ENCODE results near the gene MANSC4.

MANSC4 gene

GRCh38 chr12:27779920-27780611 is at the start of gene MANSC4, which contains the start of gene KLHL42:
TSS of gene MANSC4 (minus strand) at chr12:27780236. CDS start at chr12:27771276, 8,960 bp downstream.
TSS of gene KLHL42 (plus strand) at chr12:27780233. CDS start at chr12:27780331, 98 bp downstream.
- DNase-seq = peak; percentile 61 to 70

DNA sequence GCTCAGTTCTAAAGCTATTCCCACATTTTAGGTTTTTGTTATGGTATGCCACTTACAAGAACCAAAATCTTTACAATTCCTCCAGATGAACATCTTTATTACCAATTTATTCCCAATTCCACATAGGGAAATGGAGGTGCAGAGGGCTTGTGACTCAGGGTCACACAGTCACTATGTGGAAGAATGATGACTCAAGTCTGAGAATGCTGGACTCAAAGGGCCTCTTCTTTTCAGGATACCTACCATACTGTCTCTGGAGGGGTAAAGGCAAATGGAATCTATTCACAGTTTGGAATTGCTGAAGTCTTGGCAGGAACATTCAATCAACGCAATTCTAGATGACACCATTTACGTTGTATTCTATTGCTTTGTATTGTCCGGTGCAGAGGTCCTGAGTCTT is 48.2 kb upstream of the MANSC4 start:
- DNase-seq = no peak

DNA sequence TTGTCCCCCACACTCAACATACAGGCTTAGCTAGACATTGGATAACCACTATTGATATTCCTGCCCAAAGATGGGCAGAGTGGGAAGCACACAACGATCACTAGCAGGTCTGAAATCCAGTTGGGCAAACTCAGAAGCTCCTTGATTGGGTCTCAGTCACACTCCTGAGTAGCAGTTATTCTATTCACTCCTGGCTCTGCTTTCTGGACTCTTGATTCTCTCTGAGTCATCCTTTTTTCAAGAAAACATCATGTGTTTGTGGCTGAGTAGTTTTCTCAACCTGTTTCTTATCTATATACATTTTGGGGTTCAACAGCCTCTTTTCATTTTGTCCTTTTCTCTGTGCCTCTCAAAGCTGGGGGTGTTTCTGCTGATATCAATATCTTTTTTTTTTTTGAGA is 46.0 kb upstream of the MANSC4 start:
- DNase-seq = no peak

DNA sequence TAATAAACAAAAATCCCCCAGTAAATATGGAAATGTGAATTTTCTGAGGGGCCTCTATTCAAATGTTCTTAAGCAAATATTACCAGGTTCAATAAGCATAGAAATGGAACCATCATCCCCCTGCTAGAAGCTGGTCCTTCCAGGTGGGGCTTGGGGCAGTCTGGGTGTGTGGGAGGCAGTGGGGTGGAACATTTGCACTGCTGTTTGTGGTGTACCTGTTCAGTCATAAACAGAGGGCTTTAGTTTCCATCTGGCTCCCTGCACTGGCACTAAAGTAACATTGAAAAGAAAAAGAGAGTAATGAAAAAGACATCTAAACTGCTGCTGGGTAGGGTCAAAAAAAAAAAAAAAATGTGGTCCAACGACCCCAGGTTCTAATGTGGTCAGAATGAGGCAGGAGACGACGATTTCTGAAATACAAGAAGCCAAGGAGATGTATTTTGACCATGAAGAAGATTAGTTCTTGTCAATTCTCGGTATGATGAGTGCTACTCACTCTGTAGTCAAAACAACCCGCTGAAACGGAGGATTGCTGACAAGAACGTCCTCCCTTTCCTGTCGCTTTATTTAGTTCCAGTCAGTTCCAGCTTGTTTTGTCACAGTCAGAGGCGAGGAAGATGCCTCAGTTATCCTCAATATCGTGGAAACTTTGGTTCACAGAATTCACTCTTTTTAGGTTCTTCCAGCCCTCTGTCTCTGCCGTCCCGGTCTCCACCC is 44.2 kb upstream of the MANSC4 start:
- peak in 1 of 2 donors; percentile 25 for DNase-seq

DNA sequence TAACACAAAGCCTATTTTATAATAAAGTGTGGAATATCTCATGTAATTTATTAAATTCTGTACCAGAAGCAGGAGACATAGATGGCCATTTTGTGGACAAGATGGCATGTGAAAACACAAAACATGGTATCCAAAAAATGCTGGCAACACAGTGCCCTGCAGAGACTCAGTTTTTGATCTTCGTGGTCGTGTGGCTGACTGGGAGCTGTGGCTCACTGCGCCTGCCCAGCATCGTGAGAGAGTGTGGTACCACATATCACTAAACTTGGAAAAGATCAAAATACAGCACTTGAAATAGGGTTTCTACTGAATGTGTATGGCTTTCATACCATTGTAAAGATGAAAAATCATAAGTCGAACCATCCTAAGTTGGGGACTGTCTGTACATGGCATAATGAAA is 43.0 kb upstream of the MANSC4 start:
- no peak for DNase-seq

GRCh38 chr12:27822076-27822712 is 42.2 kb upstream of the MANSC4 start:
- peak; percentile 46 to 52 for DNase-seq

GRCh38 chr12:27821259-27821973 is 41.4 kb upstream of the MANSC4 start:
- peak; percentile 19 to 64 for DNase-seq

GRCh38 chr12:27820564-27820963 is 40.5 kb upstream of the MANSC4 start:
- no peak for DNase-seq

DNA sequence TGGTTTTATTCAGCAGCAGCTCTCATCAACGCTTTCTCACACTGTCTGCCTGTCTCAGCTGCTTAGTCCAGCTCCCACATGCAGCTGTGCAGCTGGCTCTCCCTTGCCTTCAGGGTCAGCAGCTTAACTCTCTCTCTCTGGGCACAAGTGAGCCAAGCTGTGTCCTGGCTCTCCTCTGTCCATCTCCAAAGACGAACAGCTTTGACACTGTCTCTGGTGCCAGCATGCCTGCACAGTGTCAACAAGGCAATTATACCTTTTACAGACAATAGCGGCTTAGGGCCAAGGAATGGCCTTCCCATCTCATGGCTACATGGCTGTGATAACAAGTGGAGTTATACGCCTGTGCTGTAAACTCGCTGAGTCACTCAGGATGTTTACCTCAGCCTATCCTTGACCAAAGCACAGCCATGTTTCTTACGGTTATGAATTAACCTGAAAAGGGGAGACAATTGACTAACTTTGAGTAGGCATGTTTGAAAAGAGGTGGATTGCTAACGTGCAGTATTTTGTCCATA is 38.4 kb upstream of the MANSC4 start:
- DNase-seq = no peak

- no peak for DNase-seq
These were observed 37.7 kb upstream of the MANSC4 start for GRCh38 chr12:27817766-27818165.

DNA sequence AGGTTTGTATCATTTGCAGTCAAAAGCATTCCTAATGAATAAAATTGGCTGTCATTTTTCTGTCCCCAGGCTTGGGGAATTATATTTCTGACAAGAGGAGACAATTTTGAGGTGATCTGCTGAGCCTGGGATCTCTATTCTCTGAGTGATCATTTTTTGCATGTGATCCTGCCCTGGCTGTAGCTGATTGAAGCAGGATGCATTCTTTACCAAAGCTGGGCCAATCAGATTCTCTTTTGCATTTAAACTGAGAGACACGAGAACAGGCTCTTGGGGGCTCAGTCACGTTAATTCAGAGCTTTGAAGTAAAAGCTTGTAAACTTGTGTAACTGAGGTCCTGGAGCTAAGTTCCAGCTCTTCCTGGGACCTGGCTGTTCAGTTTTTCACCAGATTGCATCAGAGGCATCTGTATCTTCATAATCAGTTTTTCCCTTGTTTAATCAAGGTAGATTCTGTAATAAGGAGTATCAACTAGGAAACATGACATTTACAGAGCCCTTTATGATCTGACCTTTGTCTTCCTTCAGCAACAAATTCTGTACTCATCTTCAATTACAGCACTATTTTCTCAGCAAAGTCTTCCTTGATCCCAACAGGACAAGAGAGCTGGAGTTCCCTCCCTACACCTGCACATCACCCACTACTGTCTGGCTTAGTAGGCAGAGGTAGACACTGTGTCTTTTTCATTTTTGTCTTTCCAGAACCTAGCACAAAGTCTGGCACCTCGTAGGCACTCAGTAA is 35.0 kb upstream of the MANSC4 start:
- DNase-seq = no peak

DNA sequence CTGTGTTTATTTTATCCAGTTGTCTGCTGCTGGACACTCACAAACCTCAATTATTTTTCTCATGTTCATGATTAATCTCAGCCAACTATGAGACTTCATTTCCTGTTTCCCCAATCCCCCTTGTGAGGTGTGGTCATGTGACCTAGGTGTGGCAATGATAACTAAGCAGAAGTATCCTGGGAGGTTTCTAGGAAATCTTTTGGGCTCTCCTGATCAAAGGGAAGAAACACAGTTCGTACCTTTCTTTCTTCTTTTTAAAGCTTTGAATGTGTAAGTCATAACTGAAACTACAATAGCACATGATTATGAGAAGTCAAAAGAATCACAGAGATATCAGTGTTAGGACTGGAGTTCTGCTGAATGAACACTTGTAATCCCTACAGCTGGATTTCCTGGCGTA is 34.4 kb upstream of the MANSC4 start:
- no peak for DNase-seq

DNA sequence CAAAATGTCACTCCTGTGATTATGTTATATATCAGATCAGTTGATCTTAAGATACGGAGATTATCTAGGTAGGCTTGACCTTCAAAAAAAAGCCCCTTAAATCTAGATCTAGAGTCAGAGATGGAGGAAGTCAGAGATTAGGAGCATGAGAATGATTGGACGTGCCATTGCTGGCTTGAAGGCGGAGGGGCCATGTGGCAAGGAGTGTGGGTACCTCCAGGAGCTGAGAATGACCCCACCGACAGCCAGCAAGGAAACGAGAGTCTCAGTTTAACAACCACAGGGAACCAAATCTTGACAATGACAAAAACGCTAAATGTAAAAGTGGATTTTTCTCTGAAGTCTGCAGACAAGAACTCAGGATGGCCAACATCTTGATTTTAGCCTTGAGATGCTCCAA is 32.5 kb upstream of the MANSC4 start:
- no peak for DNase-seq

DNA sequence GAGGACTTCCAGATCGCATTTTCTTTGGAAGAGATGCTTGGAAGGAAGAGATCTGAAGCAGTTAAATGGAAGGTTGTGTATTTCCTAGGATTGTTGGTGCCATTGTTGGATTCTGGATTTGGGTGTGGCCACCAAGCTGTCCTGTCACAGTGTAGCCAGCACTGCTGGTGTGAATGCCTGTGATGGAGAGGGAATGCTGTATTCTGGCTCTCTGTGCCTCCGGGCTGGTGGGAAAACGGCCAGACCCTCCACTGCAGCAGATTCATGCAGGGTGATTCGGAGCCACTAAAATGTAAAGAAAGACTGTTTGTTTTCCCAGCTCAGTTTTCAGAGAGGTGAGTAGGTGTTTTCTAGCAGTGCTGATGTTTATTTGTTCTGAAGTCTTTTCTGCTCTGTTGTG is 30.7 kb upstream of the MANSC4 start:
- DNase-seq = no peak

GRCh38 chr12:27808841-27809240 is 28.8 kb upstream of the MANSC4 start:
- DNase-seq = no peak

DNA sequence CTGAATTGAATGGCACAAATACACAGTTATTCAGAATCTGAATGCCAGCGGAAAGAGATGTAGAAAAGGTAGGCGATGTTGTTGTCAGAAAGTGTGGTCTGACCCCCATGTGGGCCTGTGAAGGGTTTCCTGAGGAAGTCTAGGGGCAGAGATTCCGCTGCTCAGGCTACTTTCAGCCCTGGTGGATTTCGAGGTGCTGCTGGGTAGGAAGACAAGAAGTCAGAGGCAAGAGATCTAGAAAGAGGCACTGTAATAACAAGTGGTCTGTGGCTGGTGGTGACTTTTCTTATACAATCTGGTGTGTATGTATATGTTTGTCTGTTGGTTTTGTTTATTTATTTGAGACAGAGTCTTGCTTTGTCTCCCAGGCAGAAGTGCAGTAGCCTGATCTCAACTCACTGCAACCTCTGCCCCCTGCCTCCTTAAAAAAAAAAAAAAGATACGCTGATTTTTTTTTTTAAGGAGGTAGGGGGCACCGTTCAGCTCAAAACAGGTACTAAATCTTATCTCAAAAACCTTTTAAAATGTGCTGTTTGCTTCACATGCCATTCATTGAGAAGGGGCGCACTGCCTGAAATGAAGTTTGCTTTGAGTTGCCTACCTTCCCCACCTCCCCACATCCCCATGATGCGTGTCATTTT is 27.1 kb upstream of the MANSC4 start:
- DNase-seq = peak in 1 of 2 donors; percentile 28

GRCh38 chr12:27806259-27806658 is 26.2 kb upstream of the MANSC4 start:
- no peak for DNase-seq

- no peak for DNase-seq
These were observed 25.2 kb upstream of the MANSC4 start for GRCh38 chr12:27805238-27805637.

GRCh38 chr12:27802936-27803335 is 22.9 kb upstream of the MANSC4 start:
- no peak for DNase-seq

DNA sequence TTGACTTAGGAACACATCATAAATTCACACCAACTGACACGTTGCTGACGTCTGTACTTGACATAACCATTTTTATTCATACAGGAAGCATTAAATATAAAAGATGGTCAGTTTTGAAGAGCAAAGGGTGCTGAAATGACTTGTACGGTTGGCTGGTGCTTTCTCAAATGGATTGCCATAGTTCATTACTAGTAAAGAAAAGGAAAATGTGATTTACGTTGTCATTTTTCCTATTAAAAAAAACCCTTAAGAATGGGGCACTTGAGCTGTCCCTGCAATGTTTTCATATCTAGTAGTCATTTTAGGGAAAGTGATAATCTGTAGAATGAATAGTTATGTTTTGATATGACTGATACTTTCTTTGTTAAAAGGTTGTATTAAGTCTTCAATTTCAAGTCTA is 22.5 kb upstream of the MANSC4 start:
- no peak for DNase-seq

DNA sequence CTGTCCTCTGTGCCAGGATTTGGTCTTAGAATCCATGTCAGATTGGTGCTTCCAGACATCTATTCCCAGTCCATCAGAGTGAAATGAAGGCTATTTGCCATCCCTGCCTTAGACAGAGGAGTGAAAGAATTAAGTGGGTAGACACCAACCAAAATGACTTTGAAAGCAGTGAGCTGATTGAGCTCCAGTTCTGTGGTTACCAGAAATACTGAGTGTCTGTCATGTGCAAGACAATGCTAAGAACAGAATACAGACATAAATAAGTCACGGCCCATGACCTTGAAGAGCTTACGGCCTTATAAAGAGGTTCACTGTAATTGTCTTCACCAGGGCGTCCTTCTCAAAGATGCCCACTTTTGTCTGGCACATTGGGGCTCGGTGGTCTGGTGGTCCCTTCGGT is 21.6 kb upstream of the MANSC4 start:
- DNase-seq = no peak

GRCh38 chr12:27800819-27801218 is 20.8 kb upstream of the MANSC4 start:
- no peak for DNase-seq

Measured in CD4-positive, alpha-beta T cell treated with Interleukin-1 beta for 1 hour (primary cell).